HG02885 (cell line): ENCODE measurements around the gene TMEM158.

Experiments used
- ATAC-seq: cut with Tn5 transposase; IDR thresholded peaks from one replicate; pipeline ENCODE4 v1.9.1; 2021; ENCODE audit warnings: mild to moderate bottlenecking; ENCODE audit not compliant: unreplicated experiment, poor library complexity

The TMEM158 gene

GRCh38 chr3:45235409-45235808 is 9.3 kb upstream of the TMEM158 start:
- no peak for ATAC-seq

DNA sequence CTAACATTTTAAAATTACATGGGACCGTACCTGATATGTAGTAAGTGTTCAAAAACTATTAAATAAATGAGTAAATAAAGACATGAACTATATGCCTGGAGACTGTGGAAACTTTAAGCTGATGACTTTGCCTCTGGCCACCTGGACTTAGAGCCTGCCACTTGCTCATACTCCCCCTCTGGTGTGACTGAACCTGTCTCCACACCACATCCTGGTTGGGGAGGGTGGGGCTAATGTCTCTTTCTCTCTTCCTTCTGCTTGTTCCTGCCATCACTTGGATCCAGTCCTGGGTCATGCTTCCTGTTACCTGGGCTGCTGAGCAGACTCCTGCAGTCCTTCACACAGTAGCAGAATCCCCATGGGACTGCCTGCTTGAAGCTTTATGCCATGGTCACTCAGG is 8.2 kb upstream of the TMEM158 start:
- no peak for ATAC-seq

- ATAC-seq = no peak
Observed at GRCh38 chr3:45232521-45232920, 6.4 kb upstream of the TMEM158 start.

- no peak for ATAC-seq
Observed at GRCh38 chr3:45227946-45228345, 1.9 kb upstream of the TMEM158 start.

DNA sequence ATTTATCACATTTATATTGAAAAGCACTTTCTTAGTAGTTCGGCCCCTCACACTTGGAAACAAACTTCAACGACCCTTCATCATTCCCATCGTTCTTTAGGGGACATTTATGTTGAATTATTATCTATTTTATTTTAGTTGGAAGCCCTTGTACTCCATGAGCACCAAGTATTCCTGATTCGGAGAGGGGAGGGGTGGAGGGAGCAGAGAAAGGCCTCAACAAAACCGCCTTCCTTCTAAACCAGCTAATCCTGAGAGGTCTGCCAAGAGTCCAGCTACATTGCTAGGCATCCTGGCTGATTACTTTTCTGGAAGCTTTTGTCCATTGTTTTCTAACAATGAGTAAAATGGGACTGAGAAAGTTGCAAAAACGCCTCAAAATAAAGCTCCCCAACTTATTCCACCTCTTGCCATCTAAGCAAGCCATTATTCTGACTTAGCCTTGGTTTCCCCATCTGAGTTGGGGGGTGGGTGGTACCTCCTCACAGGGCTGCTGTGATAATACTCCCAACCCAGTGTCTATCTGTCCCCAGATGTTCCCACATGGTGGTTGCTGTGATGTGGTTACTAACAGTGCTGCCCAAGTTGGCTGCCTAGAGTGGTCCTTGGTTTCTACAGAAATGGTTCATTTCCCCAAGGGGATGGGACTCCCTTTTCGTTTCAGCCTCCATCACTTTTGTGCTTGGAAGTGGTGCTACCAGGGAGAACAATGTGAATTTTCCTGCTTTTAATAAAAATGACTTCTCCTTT is 1.2 kb upstream of the TMEM158 start:
- ATAC-seq = no peak

DNA sequence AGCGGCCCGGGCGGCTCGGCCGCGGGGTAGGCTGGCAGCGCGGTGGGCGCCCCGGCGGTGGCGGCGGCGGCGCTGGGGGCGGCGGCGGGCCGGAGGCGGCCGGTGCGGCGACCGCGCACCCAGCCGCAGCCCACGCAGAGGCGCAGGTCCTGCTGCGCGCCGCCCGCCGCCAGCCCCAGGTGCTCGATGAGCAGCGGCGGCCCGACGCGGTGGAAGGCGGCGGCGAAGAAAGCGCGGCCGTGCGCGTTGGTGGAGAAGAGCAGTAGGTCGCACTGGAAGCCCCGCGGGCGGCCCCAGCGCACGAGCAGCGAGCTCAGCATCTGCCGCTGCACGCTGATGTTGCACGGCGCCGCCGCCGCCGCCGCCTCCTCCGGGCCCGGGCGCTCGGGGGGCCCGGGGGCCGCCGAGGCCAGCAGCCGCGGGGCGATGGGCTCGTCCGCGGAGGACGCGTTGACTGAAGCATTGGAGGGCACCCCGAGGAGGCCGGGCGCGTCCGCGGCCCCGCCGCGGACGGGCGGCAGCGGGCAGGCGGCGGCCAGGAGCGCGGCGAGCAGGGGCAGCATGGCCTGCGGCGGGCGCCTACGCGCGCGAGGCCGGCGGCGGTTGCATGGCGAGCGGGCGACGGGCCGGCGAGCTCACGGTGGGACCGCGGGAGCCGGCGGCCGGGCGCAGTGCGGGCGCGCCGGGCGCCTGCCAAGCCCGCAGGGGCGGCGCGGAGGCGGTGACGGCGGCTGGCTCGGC is 452 bp downstream of the TMEM158 start:
- peak; percentile 52 for ATAC-seq

- ATAC-seq = peak; percentile 33
Observed at GRCh38 chr3:45224824-45225464, 1.1 kb downstream of the TMEM158 start.

DNA sequence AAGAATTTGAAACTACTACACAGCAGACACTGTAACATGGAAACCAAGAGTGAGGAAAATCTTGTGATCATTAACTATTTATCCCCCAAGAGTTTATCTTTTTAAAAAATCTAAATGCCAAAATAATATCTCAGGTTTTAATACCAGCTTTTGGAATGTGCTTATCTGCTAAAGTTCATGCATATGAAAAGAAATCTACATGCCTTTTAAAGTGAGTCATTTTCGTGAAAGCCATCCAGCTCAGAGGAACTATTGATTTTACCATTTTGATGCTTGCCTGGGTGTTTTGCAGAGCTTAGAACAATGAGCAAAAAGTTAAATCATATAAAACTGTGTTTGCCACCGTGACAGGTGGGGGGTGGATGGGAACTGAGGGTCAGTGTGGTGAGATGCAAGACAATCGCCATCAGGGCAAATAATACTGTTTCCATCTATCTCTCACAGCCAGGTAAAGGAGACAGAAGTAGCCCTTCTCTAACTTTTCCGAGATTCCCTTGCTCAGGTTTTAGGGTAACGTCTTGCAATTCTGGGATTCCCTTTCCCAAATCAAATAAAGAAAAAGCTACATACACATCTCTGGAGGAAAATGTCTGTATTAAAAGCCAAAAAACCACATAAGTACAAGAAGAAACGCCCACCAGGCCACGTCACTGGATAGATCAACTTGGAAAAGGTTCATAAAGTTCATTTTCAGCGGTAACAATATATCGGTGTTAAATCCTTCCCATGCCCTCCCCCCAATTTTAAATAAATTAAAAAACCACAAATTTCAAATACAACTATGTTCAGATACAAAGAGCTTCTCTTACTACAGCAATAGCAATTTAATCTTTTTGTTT is 2.0 kb downstream of the TMEM158 start:
- ATAC-seq = no peak

DNA sequence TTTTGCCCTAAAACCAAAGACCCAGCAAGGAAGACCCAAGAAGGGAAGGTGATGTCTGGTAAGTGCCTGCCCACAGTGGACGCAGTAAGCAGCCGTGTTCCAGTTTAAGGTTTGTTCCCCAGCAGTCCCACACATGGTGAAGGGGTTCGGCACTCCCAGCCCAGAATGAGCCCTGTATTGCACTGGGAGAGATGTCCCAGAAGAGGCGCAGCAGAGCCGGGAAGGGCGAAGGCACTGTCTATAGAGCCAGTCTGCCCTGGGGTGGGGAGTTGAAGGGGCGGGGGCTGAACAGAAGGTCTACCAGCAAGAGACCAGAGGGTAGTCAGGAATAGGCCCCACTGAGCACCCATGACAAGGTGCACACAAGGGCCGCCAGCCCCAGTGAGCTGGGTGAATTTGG is 6.4 kb downstream of the TMEM158 start:
- no peak for ATAC-seq

DNA sequence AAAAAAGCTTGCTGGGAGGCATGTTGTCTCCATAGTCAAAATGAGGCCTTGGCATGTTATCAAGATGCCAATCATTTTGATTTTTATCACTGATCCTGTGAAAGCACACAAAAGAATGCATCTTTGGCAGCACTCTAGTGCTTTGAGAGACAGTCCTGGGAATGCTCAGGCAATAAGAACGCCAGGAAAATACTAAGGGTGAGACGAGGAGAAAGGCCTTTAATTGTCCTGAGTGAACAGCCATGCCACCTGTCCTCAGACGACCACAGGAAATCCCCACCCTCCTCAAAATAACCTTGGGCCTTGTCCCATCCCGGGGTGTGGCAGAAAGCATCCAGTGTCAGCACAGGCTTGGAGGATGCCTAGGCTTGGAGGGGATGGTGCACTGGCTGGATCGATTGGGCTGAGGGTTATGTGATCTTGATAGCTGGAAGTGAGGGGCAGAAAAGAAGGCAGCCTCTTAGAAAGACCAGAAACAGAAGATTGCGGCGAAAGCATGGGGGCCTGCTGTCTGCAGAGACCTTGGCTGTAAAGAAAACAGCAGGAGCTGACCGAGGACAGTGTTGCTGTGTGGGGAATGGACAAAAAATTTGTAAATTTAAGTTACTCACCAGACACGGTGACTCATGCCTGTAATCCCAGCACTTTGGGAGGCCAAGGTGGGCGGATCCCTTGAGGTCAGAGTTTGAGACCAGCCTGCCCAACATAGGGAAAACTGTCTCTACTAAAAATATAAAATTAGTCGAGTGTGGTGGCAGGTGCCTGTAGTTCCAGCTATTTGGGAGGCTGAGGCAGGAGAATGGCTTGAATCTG is 7.3 kb downstream of the TMEM158 start:
- ATAC-seq = no peak

- no peak for ATAC-seq
Observed at GRCh38 chr3:45216021-45216609, 10.0 kb downstream of the TMEM158 start.

DNA sequence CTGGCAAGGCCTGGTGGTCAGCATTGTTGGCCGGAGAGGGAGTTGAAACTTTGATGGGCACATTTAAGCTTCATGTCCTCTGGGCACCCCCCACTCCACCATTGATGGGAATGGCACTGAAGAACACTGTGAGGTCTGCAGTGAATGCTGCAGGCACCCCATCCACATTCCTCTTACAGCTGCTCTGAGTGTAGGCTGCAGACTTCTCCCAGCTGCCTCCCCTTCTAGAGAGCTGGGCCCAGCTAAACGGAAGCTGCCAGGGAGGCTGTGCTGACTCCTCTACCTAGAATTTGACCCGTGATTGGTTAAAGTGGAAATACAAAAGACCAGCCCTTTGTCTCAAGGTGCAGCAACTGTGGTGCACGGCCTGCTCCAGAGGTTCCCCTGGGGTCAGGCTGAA is 10.6 kb downstream of the TMEM158 start:
- no peak for ATAC-seq

DNA sequence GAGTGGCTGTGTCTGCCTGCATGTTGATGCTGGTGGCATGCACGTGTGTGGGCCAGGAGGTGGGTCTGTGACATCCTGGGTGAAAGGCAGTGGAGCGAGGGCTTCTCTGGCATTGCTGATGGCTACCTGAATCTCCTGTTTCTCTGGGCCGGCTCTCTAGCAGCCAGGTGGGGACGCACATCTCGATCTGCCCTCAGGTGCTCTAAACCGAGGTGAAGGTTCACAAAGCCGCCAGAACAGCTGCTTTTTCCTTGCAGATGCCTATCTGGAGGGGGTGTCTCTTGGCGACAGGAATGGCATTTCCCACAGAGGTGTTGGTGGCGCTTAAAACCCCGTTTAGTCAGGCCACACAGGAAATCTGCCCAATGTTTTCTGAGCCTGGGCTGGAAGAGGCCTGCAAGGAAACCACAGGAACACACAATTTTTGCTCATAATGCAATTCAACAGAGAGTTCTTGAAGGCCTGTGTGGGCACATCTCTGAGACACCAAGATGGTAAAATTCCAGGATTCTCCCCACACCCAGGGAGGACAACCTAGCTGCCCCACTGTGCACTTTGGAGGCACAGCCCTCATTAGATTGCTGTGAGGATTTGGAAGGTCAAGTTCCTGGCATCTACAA is 11.9 kb downstream of the TMEM158 start:
- ATAC-seq = no peak

- ATAC-seq = no peak
Observed at GRCh38 chr3:45212095-45212468, 14.0 kb downstream of the TMEM158 start.

GRCh38 chr3:45211466-45212094 is 14.5 kb downstream of the TMEM158 start:
- ATAC-seq = no peak

- ATAC-seq = peak; percentile 45
Observed at GRCh38 chr3:45210308-45211041, 15.6 kb downstream of the TMEM158 start.

DNA sequence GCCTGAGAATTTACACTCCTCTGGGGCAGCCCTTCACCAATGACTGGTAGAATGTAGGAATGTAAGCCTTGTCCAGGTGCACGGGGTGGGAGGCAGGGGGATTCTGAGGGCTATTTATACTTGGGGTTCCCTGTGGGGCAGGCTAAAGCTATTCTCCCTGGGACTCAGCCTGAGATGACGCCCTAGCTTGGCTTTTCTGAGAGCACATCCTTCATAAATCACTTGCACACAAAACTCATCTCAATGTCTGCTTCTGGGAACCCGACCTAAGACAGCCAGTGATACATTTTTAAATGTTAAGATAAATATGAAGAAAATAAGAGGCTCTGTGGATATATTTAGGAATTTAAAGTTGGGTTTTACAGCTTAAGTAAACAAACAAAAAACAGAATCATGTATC is 16.6 kb downstream of the TMEM158 start:
- no peak for ATAC-seq

DNA sequence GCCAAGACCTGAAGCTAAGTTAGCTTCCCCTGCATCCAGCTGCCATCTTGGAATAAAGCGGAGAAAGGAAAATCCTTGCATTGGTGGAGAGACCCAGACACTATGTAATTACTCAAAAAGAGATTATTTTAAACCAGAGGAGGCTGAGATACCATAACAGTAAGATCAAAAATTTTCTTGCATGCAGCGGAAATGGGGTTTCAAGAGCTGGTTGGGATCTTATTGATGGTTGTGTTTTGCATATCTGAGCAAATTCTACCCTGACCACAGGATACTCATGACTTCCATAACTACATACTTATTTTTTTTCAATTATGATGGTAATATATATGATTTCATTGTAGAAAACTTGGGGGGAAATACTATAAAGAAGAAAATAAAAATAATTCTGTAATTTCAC is 17.5 kb downstream of the TMEM158 start:
- no peak for ATAC-seq
